GM23338 (cell line): Measurements from ENCODE around the gene COL26A1.

Source experiments
- CREB1 ChIP-seq: fragments of 250-450 bp; sonication (Bioruptor Pico); IDR thresholded peaks from 2 replicates; pipeline ENCODE4 v1.5.0; 2020; ENCODE audit warnings: low read depth, mild to moderate bottlenecking, moderate library complexity
- CTCF ChIP-seq, 2 experiments: fragments of 200-600 bp in 1 of 2; sonication (generic) in 1 of 2; conservative IDR thresholded peaks; 2 replicates each; pipeline versions ENCODE4 v1.5.1 to v1.6.1; 2016 to 2017; ENCODE audit warnings: antibody characterized with exemption in 2 of 2, low read depth in 2 of 2, mild to moderate bottlenecking in 2 of 2, moderate library complexity in 1 of 2
- EZH2 ChIP-seq: fragments of 200-600 bp; sonication (generic); IDR thresholded peaks from one replicate; pipeline ENCODE4 v1.8.0; 2017; ENCODE audit warnings: antibody characterized with exemption, mild to moderate bottlenecking, low read depth; ENCODE audit not compliant: unreplicated experiment
- EZH2phosphoT487 ChIP-seq: fragments of 200-600 bp; sonication (generic); IDR thresholded peaks from one replicate; pipeline ENCODE4 v1.8.1; 2018; ENCODE audit warnings: antibody characterized with exemption; ENCODE audit not compliant: unreplicated experiment
- JUNB ChIP-seq: IDR thresholded peaks from one replicate; pipeline ENCODE4 v1.6.1; 2016; ENCODE audit warnings: antibody characterized with exemption; ENCODE audit not compliant: unreplicated experiment
- NANOG ChIP-seq: IDR thresholded peaks from 2 replicates; pipeline ENCODE4 v1.6.1; 2016; ENCODE audit warnings: antibody characterized with exemption, borderline replicate concordance
- POLR2AphosphoS5 ChIP-seq: IDR thresholded peaks from 2 replicates; pipeline ENCODE4 v1.6.1; 2016; ENCODE audit warnings: antibody characterized with exemption, low read depth
- STAT1 ChIP-seq: IDR thresholded peaks from one replicate; pipeline ENCODE4 v1.6.1; 2016; ENCODE audit warnings: antibody characterized with exemption; ENCODE audit not compliant: unreplicated experiment
- ZNF114 ChIP-seq: fragments of 250-450 bp; sonication (Bioruptor Pico); IDR thresholded peaks from 2 replicates; pipeline ENCODE4 v1.5.0; 2020; ENCODE audit warnings: mild to moderate bottlenecking, moderate library complexity
- ZNF331 ChIP-seq: fragments of 250-450 bp; sonication (Bioruptor Pico); IDR thresholded peaks from 2 replicates; pipeline ENCODE4 v1.5.0; 2020; ENCODE audit warnings: low read depth, mild to moderate bottlenecking, moderate library complexity
- TF ChIP-seq, protein P1 (sequence below): IDR thresholded peaks from one replicate; pipeline ENCODE4 v1.6.1; 2018; ENCODE audit warnings: antibody characterized with exemption; ENCODE audit not compliant: unreplicated experiment
- TF ChIP-seq, protein P2 (sequence below): IDR thresholded peaks from 2 replicates; pipeline ENCODE4 v1.6.1; 2016; ENCODE audit warnings: antibody characterized with exemption
- TF ChIP-seq, protein P3 (sequence below): fragments of 250-450 bp; sonication (Bioruptor Pico); IDR thresholded peaks from 2 replicates; pipeline ENCODE4 v1.5.0; 2020; ENCODE audit warnings: mild to moderate bottlenecking, moderate library complexity

DNA sequence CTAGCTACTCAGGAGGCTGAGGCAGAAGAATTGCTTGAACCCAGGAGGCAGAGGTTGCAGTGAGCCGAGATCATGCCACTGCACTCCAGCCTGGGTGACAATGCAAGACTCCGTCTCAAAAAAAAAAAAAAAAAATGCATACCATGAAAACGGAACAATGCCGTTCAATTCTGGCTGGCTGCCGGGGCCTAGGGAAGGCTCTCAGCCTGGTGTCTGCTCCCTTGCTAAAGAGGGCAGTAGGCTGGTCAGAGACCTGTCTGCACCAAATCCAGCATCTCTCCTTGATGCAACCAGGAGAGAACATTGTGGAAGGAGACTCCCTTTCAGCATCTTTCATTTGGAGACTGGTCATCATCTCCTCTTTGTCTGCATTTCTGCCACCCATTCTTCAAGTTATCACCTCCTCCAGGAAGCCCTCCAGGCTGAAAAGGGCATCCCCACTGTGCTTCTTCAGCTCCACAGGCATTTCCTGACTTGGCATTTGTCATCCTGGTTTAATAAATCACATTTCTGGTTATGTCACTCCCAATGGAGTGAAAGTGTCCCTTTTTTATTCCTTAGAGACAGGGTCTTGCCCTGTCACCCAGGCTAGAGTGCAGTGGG is 241.8 kb downstream of the COL26A1 start:
- TF ChIP-seq EZH2 (no peak), CTCF (conservative IDR thresholded peaks at IDR 0.05; ENCODE audit: low read depth in 2 of 2) (no peak), STAT1 (no peak), CREB1 (no peak), POLR2AphosphoS5 (no peak), JUNB (no peak), EZH2phosphoT487 (no peak), ZNF331 (CRISPR knock-in tag) (no peak), ZNF114 (CRISPR knock-in tag) (no peak), NANOG (no peak)
- TF ChIP-seq, protein P1, sequence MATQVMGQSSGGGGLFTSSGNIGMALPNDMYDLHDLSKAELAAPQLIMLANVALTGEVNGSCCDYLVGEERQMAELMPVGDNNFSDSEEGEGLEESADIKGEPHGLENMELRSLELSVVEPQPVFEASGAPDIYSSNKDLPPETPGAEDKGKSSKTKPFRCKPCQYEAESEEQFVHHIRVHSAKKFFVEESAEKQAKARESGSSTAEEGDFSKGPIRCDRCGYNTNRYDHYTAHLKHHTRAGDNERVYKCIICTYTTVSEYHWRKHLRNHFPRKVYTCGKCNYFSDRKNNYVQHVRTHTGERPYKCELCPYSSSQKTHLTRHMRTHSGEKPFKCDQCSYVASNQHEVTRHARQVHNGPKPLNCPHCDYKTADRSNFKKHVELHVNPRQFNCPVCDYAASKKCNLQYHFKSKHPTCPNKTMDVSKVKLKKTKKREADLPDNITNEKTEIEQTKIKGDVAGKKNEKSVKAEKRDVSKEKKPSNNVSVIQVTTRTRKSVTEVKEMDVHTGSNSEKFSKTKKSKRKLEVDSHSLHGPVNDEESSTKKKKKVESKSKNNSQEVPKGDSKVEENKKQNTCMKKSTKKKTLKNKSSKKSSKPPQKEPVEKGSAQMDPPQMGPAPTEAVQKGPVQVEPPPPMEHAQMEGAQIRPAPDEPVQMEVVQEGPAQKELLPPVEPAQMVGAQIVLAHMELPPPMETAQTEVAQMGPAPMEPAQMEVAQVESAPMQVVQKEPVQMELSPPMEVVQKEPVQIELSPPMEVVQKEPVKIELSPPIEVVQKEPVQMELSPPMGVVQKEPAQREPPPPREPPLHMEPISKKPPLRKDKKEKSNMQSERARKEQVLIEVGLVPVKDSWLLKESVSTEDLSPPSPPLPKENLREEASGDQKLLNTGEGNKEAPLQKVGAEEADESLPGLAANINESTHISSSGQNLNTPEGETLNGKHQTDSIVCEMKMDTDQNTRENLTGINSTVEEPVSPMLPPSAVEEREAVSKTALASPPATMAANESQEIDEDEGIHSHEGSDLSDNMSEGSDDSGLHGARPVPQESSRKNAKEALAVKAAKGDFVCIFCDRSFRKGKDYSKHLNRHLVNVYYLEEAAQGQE = no peak
- TF ChIP-seq, protein P2, sequence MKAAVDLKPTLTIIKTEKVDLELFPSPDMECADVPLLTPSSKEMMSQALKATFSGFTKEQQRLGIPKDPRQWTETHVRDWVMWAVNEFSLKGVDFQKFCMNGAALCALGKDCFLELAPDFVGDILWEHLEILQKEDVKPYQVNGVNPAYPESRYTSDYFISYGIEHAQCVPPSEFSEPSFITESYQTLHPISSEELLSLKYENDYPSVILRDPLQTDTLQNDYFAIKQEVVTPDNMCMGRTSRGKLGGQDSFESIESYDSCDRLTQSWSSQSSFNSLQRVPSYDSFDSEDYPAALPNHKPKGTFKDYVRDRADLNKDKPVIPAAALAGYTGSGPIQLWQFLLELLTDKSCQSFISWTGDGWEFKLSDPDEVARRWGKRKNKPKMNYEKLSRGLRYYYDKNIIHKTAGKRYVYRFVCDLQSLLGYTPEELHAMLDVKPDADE = no peak
- TF ChIP-seq, protein P3, sequence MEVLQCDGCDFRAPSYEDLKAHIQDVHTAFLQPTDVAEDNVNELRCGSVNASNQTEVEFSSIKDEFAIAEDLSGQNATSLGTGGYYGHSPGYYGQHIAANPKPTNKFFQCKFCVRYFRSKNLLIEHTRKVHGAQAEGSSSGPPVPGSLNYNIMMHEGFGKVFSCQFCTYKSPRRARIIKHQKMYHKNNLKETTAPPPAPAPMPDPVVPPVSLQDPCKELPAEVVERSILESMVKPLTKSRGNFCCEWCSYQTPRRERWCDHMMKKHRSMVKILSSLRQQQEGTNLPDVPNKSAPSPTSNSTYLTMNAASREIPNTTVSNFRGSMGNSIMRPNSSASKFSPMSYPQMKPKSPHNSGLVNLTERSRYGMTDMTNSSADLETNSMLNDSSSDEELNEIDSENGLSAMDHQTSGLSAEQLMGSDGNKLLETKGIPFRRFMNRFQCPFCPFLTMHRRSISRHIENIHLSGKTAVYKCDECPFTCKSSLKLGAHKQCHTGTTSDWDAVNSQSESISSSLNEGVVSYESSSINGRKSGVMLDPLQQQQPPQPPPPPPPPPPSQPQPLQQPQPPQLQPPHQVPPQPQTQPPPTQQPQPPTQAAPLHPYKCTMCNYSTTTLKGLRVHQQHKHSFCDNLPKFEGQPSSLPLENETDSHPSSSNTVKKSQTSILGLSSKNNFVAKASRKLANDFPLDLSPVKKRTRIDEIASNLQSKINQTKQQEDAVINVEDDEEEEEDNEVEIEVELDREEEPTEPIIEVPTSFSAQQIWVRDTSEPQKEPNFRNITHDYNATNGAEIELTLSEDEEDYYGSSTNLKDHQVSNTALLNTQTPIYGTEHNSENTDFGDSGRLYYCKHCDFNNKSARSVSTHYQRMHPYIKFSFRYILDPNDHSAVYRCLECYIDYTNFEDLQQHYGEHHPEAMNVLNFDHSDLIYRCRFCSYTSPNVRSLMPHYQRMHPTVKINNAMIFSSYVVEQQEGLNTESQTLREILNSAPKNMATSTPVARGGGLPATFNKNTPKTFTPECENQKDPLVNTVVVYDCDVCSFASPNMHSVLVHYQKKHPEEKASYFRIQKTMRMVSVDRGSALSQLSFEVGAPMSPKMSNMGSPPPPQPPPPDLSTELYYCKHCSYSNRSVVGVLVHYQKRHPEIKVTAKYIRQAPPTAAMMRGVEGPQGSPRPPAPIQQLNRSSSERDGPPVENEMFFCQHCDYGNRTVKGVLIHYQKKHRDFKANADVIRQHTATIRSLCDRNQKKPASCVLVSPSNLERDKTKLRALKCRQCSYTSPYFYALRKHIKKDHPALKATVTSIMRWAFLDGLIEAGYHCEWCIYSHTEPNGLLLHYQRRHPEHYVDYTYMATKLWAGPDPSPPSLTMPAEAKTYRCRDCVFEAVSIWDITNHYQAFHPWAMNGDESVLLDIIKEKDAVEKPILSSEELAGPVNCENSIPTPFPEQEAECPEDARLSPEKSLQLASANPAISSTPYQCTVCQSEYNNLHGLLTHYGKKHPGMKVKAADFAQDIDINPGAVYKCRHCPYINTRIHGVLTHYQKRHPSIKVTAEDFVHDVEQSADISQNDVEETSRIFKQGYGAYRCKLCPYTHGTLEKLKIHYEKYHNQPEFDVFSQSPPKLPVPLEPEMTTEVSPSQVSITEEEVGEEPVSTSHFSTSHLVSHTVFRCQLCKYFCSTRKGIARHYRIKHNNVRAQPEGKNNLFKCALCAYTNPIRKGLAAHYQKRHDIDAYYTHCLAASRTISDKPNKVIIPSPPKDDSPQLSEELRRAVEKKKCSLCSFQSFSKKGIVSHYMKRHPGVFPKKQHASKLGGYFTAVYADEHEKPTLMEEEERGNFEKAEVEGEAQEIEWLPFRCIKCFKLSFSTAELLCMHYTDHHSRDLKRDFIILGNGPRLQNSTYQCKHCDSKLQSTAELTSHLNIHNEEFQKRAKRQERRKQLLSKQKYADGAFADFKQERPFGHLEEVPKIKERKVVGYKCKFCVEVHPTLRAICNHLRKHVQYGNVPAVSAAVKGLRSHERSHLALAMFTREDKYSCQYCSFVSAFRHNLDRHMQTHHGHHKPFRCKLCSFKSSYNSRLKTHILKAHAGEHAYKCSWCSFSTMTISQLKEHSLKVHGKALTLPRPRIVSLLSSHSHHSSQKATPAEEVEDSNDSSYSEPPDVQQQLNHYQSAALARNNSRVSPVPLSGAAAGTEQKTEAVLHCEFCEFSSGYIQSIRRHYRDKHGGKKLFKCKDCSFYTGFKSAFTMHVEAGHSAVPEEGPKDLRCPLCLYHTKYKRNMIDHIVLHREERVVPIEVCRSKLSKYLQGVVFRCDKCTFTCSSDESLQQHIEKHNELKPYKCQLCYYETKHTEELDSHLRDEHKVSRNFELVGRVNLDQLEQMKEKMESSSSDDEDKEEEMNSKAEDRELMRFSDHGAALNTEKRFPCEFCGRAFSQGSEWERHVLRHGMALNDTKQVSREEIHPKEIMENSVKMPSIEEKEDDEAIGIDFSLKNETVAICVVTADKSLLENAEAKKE (CRISPR knock-in tag) = no peak
